ENCODE results near the gene COL21A1.

DNA sequence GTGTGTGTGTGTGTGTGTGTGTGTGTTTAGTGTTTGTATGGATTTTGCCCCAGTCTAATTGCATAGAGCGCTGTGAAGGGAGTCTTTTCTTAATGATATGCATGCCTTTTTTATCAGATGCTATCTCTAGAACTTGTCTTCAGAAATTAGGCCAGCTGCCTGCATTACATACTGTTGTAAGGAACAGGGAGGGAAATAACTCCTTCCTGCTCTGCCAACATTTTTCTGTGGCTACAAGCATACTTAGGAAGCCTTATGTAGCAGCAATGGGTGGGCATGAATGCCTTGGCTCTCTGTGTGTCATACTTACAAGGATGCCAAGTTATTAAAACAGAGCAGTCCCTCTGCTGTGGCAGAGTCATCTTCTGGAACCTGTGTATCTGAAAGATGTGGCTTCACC, 8.0 kb upstream of the COL21A1 start:
- TF ChIP-seq, protein P1, sequence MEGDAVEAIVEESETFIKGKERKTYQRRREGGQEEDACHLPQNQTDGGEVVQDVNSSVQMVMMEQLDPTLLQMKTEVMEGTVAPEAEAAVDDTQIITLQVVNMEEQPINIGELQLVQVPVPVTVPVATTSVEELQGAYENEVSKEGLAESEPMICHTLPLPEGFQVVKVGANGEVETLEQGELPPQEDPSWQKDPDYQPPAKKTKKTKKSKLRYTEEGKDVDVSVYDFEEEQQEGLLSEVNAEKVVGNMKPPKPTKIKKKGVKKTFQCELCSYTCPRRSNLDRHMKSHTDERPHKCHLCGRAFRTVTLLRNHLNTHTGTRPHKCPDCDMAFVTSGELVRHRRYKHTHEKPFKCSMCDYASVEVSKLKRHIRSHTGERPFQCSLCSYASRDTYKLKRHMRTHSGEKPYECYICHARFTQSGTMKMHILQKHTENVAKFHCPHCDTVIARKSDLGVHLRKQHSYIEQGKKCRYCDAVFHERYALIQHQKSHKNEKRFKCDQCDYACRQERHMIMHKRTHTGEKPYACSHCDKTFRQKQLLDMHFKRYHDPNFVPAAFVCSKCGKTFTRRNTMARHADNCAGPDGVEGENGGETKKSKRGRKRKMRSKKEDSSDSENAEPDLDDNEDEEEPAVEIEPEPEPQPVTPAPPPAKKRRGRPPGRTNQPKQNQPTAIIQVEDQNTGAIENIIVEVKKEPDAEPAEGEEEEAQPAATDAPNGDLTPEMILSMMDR (IDR thresholded peaks at IDR 0.05) = no peak
- TF ChIP-seq POLR2AphosphoS5 (IDR thresholded peaks at IDR 0.05; ENCODE audit: low read depth, low read length) (no peak), SIN3A (IDR thresholded peaks at IDR 0.05; ENCODE audit: borderline replicate concordance, insufficient read depth, low read depth, low read length) (no peak)
- TF ChIP-seq, protein P2, sequence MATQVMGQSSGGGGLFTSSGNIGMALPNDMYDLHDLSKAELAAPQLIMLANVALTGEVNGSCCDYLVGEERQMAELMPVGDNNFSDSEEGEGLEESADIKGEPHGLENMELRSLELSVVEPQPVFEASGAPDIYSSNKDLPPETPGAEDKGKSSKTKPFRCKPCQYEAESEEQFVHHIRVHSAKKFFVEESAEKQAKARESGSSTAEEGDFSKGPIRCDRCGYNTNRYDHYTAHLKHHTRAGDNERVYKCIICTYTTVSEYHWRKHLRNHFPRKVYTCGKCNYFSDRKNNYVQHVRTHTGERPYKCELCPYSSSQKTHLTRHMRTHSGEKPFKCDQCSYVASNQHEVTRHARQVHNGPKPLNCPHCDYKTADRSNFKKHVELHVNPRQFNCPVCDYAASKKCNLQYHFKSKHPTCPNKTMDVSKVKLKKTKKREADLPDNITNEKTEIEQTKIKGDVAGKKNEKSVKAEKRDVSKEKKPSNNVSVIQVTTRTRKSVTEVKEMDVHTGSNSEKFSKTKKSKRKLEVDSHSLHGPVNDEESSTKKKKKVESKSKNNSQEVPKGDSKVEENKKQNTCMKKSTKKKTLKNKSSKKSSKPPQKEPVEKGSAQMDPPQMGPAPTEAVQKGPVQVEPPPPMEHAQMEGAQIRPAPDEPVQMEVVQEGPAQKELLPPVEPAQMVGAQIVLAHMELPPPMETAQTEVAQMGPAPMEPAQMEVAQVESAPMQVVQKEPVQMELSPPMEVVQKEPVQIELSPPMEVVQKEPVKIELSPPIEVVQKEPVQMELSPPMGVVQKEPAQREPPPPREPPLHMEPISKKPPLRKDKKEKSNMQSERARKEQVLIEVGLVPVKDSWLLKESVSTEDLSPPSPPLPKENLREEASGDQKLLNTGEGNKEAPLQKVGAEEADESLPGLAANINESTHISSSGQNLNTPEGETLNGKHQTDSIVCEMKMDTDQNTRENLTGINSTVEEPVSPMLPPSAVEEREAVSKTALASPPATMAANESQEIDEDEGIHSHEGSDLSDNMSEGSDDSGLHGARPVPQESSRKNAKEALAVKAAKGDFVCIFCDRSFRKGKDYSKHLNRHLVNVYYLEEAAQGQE (IDR thresholded peaks at IDR 0.05; ENCODE audit: insufficient read depth in 1 of 2, low read depth in 2 of 2, low read length in 1 of 2) = no peak

Data from Panc1 (cell line).